ENCODE data around the gene SPINK1.

DNA sequence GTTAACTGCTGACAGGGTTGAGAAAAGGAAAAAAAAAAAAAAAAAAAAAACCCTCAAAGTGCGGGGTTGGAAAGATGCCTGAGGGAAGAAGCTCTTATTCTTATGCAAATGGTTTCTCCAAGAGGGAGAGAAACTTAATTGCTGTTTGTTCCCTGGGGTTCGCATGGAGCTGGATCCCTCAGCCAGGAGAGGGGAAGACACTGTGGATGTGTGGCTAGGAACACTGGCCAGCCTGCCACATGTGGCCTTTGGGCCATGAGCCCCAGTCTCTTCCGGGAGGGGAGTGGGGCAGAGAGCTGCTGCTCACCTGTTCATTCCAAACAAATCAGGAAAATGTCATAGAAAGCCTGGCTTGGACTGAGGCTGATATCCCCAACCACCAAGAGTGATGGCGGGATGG is 37.6 kb upstream of the SPINK1 start:
- TF ChIP-seq MAX (IDR thresholded peaks at IDR 0.05): no peak
- TF ChIP-seq EP300 (IDR thresholded peaks at IDR 0.05; ENCODE audit: borderline replicate concordance): no peak
- no peak for TF ChIP-seq TCF12 (IDR thresholded peaks at IDR 0.05; ENCODE audit: low read depth)

Measured in Ishikawa (cell line).